ENCODE results near the gene SLC66A1.
"Not testable (repeated sequence)": the region's sequence is repeated elsewhere in the genome, so short reads cannot be mapped to it uniquely, and the experiment has no call there.

- not testable (repeated sequence) for TF ChIP-seq CTCF (IDR thresholded peaks at IDR 0.05; ENCODE audit: insufficient read depth, low read length); SPI1 (IDR thresholded peaks at IDR 0.05; ENCODE audit: borderline replicate concordance, low read depth); GABPA (IDR thresholded peaks at IDR 0.05; ENCODE audit: low read depth)
Observed at GRCh38 chr1:19269427-19270342, 42.4 kb upstream of the SLC66A1 start.

All from HL-60 (cell line).